IMR-90 (cell line): ENCODE results near the gene SYCE3. TPM values are rescaled to one million over a fixed set of nuclear protein-coding genes. Genes with fewer than 3 reads are reported as not detected.

Experiments used
- ATAC-seq: fragments of 200-7000 bp; cut with Tn5 transposase; 2 replicates; pipeline ENCODE4 v1.9.1; 2020; ENCODE audit warnings: low read depth, mild to moderate bottlenecking, moderate library complexity
- BruUV-seq: library from RNA; stranded (reverse); fragments of 400-500 nt; replicated peaks from 2 replicates; lab custom pipeline; 2021; lab: Mats Ljungman, UMichigan
- CTCF ChIA-PET: fragments of 300-600 bp; formaldehyde crosslinking; extraction: SDS; loops from one replicate; lab custom pipeline; 2021; ENCODE audit warnings: antibody characterized with exemption; lab: Yijun Ruan, JAX
- POLR2A ChIA-PET: fragments of 300-600 bp; sonication (Branson Sonifier 250); formaldehyde crosslinking; loops from one replicate; lab custom pipeline; 2022; ENCODE audit warnings: antibody characterized with exemption; ENCODE audit not compliant: unreplicated experiment; lab: Charles Lee
- DNase-seq: peaks from one replicate; pipeline ENCODE4 v3.0.0; 2013
- H2AFZ ChIP-seq: replicated peaks from 2 replicates; pipeline ENCODE3; 2013; ENCODE audit warnings: low read length, mild to moderate bottlenecking; ENCODE audit not compliant: poor library complexity
- H2AK5ac ChIP-seq: 2 replicates; pipeline ENCODE4 v1.6.1; 2013; ENCODE audit warnings: low read depth, low read length, inconsistent platforms
- H2AK9ac ChIP-seq: replicated peaks from 2 replicates; pipeline ENCODE3; 2013; ENCODE audit warnings: mild to moderate bottlenecking, low read depth, low read length, moderate library complexity; ENCODE audit not compliant: poor library complexity
- H2BK120ac ChIP-seq: 2 replicates; pipeline ENCODE4 v1.6.1; 2013; ENCODE audit warnings: low read depth, low read length, inconsistent platforms
- H2BK15ac ChIP-seq: 3 replicates; pipeline ENCODE4 v1.6.1; 2013; ENCODE audit warnings: low read depth, low read length, inconsistent platforms
- H2BK20ac ChIP-seq: 2 replicates; pipeline ENCODE4 v1.6.1; 2013; ENCODE audit warnings: low read depth, mild to moderate bottlenecking, inconsistent platforms, low read length, moderate library complexity
- H2BK5ac ChIP-seq: 2 replicates; pipeline ENCODE4 v1.6.1; 2013; ENCODE audit warnings: mild to moderate bottlenecking, low read depth, low read length, inconsistent platforms; ENCODE audit not compliant: poor library complexity, severe bottlenecking
- H3K14ac ChIP-seq: replicated peaks from 2 replicates; pipeline ENCODE4 v1.6.1; 2013; ENCODE audit warnings: low read depth, low read length, inconsistent platforms
- H3K18ac ChIP-seq: 2 replicates; pipeline ENCODE4 v1.6.1; 2013; ENCODE audit warnings: low read depth, low read length, control low read depth
- H3K23ac ChIP-seq: 2 replicates; pipeline ENCODE4 v1.6.1; 2013; ENCODE audit warnings: low read depth, low read length, inconsistent platforms
- H3K27ac ChIP-seq: 2 replicates; pipeline ENCODE4 v1.5.1; 2013; ENCODE audit warnings: mild to moderate bottlenecking, control low read depth, low read length; ENCODE audit not compliant: insufficient read depth
- H3K27me3 ChIP-seq: 2 replicates; pipeline ENCODE4 v1.6.1; 2013; ENCODE audit warnings: low read length; ENCODE audit not compliant: control insufficient read depth, insufficient read depth
- H3K36me3 ChIP-seq: 2 replicates; pipeline ENCODE4 v1.6.1; 2013; ENCODE audit warnings: low read length, mixed read lengths; ENCODE audit not compliant: control insufficient read depth, insufficient read depth
- H3K4ac ChIP-seq: 2 replicates; pipeline ENCODE4 v1.6.1; 2013; ENCODE audit warnings: low read depth, low read length, inconsistent platforms
- H3K4me1 ChIP-seq: 2 replicates; pipeline ENCODE4 v1.6.1; 2013; ENCODE audit warnings: low read length, mixed read lengths; ENCODE audit not compliant: control insufficient read depth, insufficient read depth
- H3K4me2 ChIP-seq: 2 replicates; pipeline ENCODE4 v1.6.1; 2013; ENCODE audit warnings: low read depth, mild to moderate bottlenecking, control low read depth, low read length, moderate library complexity
- H3K4me3 ChIP-seq: 2 replicates; pipeline ENCODE4 v1.5.1; 2013; ENCODE audit warnings: low read depth, mild to moderate bottlenecking, control low read depth, low read length, moderate library complexity; ENCODE audit not compliant: insufficient read depth
- H3K56ac ChIP-seq: 2 replicates; pipeline ENCODE4 v1.6.1; 2013; ENCODE audit warnings: low read length, inconsistent platforms; ENCODE audit not compliant: insufficient read depth; ENCODE audit errors: extremely low read depth
- H3K79me1 ChIP-seq, 2 experiments: 2 replicates each; pipeline ENCODE4 v1.6.1; 2013; ENCODE audit warnings: low read length in 2 of 2, inconsistent platforms in 1 of 2, low read depth in 1 of 2
- H3K9ac ChIP-seq: 2 replicates; pipeline ENCODE4 v1.6.1; 2013; ENCODE audit warnings: low read depth, low read length, control low read depth
- H3K9me1 ChIP-seq: 2 replicates; pipeline ENCODE4 v1.6.1; 2013; ENCODE audit warnings: low read length, inconsistent platforms; ENCODE audit not compliant: insufficient read depth
- H3K9me3 ChIP-seq: 2 replicates; pipeline ENCODE4 v1.6.1; 2013; ENCODE audit warnings: low read length; ENCODE audit not compliant: control insufficient read depth, insufficient read depth
- H4K20me1 ChIP-seq: 2 replicates; pipeline ENCODE4 v1.6.1; 2013; ENCODE audit warnings: low read length, inconsistent platforms; ENCODE audit not compliant: insufficient read depth
- H4K5ac ChIP-seq: 2 replicates; pipeline ENCODE4 v1.6.1; 2013; ENCODE audit warnings: mild to moderate bottlenecking, low read depth, low read length, control low read depth
- H4K8ac ChIP-seq, 2 experiments: 2 replicates each; pipeline ENCODE4 v1.6.1; 2013; ENCODE audit warnings: low read depth in 2 of 2, low read length in 2 of 2, control low read depth in 1 of 2, inconsistent platforms in 1 of 2
- H4K91ac ChIP-seq: 2 replicates; pipeline ENCODE4 v1.6.1; 2013; ENCODE audit warnings: low read depth, low read length, inconsistent platforms; ENCODE audit not compliant: insufficient read depth
- BHLHE40 ChIP-seq: fragments of 150-350 bp; IDR thresholded peaks from 2 replicates; pipeline ENCODE4 v1.6.1; 2016; ENCODE audit warnings: mild to moderate bottlenecking, low read depth, low read length
- CHD1 ChIP-seq: IDR thresholded peaks from 2 replicates; pipeline ENCODE4 v1.6.1; 2012; ENCODE audit warnings: low read depth, low read length, improper control_type of control experiment
- MAZ ChIP-seq: IDR thresholded peaks from 2 replicates; pipeline ENCODE4 v1.6.1; 2012; ENCODE audit warnings: low read depth, mild to moderate bottlenecking, low read length, improper control_type of control experiment, moderate library complexity, borderline replicate concordance
- MXI1 ChIP-seq: IDR thresholded peaks from 2 replicates; pipeline ENCODE4 v1.6.1; 2012; ENCODE audit warnings: low read depth, mild to moderate bottlenecking, low read length, moderate library complexity, borderline replicate concordance
- NFE2L2 ChIP-seq: fragments of 150-350 bp; IDR thresholded peaks from 2 replicates; pipeline ENCODE4 v1.6.1; 2016; ENCODE audit warnings: low read depth, mild to moderate bottlenecking, low read length
- POLR2A ChIP-seq: IDR thresholded peaks from 2 replicates; pipeline ENCODE4 v1.6.1; 2012; ENCODE audit warnings: mild to moderate bottlenecking, low read depth, low read length
- RAD21 ChIP-seq: IDR thresholded peaks from 2 replicates; pipeline ENCODE4 v1.6.1; 2012; ENCODE audit warnings: low read length, improper control_type of control experiment
- RCOR1 ChIP-seq: IDR thresholded peaks from 2 replicates; pipeline ENCODE4 v1.6.1; 2012; ENCODE audit warnings: mild to moderate bottlenecking, low read length, improper control_type of control experiment; ENCODE audit not compliant: insufficient replicate concordance
- RFX5 ChIP-seq: IDR thresholded peaks from 2 replicates; pipeline ENCODE4 v1.8.0; 2012; ENCODE audit warnings: low read depth, mild to moderate bottlenecking, low read length, moderate library complexity
- SMC3 ChIP-seq: fragments of 150-350 bp; IDR thresholded peaks from 2 replicates; pipeline ENCODE4 v1.6.1; 2016; ENCODE audit warnings: low read depth, mild to moderate bottlenecking, antibody characterized with exemption, low read length, moderate library complexity
- WGBS, 2 experiments: methylation state at CpG; one replicate each; pipeline versions ENCODE4 v1.1.5 to v1.1.7; 2013; ENCODE audit warnings: missing lambda C conversion rate in 2 of 2; ENCODE audit not compliant: insufficient read length in 1 of 2; ENCODE audit errors: extremely low coverage in 2 of 2; 5-methylcytosine and 5-hydroxymethylcytosine counted together
- dilution Hi-C: fragments of 300-500 bp; cut with HindIII; formaldehyde crosslinking; loops from one replicate; pipeline ENCODE4 v1.14.3; 2018; ENCODE audit warnings: low sequenced_read_pairs; ENCODE audit not compliant: unreplicated experiment
- in situ Hi-C: fragments of 300-500 bp; cut with MboI; formaldehyde crosslinking; loops from 3 replicates; pipeline ENCODE4 v1.14.3; 2019; ENCODE audit warnings: low sequenced_read_pairs, inconsistent platforms, mixed read lengths
- intact Hi-C: fragments of 100-400 bp; cut with micrococcal nuclease; formaldehyde crosslinking; loops from 2 replicates; pipeline ENCODE4 v1.10.0; 2022
- polyA plus RNA-seq, 3 experiments: library from polyadenylated mRNA; depleted of rRNA; stranded (reverse); fragments of >200 nt; gene quantifications; 2 replicates each; pipeline ENCODE4 v1.2.3, GENCODE V29; 2012; ENCODE audit warnings: low replicate concordance in 1 of 3
- total RNA-seq: library from RNA; depleted of rRNA; stranded (reverse); fragments of >200 nt; gene quantifications from 2 replicates; pipeline ENCODE4 v1.2.3, GENCODE V29; 2012
- TF ChIP-seq, protein P1 (sequence below): conservative IDR thresholded peaks from 2 replicates; pipeline ENCODE4 v1.5.1; 2012; ENCODE audit warnings: mild to moderate bottlenecking, low read depth, low read length, improper control_type of control experiment

SYCE3 gene
- total and polyA plus RNA-seq, 2 of the 4 experiments (the other 2 are of a cell fraction), result not detected

DNA sequence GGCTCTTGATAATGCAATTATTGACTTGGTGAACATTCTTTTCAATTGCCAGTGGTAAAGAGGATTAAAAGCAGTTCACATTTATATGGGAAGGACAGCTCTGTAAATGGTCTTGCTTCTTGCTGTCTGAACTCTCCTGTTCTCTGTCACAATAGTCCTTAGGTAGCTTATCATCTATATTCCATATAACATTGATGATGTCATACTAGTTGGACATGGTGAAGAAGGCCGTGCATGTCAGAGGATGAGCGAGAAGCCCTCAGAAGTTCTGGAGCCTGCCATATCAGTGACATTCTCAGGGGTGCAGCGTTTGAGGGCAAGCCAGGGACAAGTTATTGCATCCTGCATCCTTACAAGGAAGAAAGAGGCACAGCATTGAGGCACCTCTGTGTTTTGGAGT, 22.5 kb upstream of the SYCE3 start:
- TF ChIP-seq MXI1, result no peak
- no peak for TF ChIP-seq NFE2L2
- TF ChIP-seq SMC3, result no peak
- TF ChIP-seq RAD21, result no peak
- TF ChIP-seq RCOR1, result no peak
- TF ChIP-seq, protein P1, sequence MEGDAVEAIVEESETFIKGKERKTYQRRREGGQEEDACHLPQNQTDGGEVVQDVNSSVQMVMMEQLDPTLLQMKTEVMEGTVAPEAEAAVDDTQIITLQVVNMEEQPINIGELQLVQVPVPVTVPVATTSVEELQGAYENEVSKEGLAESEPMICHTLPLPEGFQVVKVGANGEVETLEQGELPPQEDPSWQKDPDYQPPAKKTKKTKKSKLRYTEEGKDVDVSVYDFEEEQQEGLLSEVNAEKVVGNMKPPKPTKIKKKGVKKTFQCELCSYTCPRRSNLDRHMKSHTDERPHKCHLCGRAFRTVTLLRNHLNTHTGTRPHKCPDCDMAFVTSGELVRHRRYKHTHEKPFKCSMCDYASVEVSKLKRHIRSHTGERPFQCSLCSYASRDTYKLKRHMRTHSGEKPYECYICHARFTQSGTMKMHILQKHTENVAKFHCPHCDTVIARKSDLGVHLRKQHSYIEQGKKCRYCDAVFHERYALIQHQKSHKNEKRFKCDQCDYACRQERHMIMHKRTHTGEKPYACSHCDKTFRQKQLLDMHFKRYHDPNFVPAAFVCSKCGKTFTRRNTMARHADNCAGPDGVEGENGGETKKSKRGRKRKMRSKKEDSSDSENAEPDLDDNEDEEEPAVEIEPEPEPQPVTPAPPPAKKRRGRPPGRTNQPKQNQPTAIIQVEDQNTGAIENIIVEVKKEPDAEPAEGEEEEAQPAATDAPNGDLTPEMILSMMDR, result no peak
- no peak for TF ChIP-seq CHD1
- TF ChIP-seq POLR2A, result no peak
- no peak for TF ChIP-seq MAZ
- no peak for TF ChIP-seq BHLHE40
- no peak for TF ChIP-seq RFX5
- POLR2A ChIA-PET, result no interaction called here

More for the DNA sequence above, 22.5 kb upstream of the SYCE3 start:
- H2BK5ac ChIP-seq, result no peak overlapping the region
- no peak overlapping the region for H4K5ac ChIP-seq
- no peak for ATAC-seq
- no peak overlapping the region for H3K9ac ChIP-seq
- H2BK20ac ChIP-seq, result no peak overlapping the region
- H2AFZ ChIP-seq, result no peak overlapping the region
- no peak overlapping the region for H2BK15ac ChIP-seq
- dilution Hi-C loops (no loop called here), in situ Hi-C loops (no loop called here), intact Hi-C loops (no loop called here)
- no peak overlapping the region for H3K4me2 ChIP-seq
- CTCF ChIA-PET, result interaction anchor here (0.6 kb wide), 1 partner anchor 45 kb away, joined by 4 read pairs; no protein-coding TSS in a partner anchor
- H2AK5ac ChIP-seq, result no peak overlapping the region
- peaks cover 13% of the 10 kb centered on the region; the same call in 1 of the 2 replicates for H3K9me1 ChIP-seq
- H4K8ac ChIP-seq, result no peak overlapping the region
- 0 out of 2 replicates have a peak, but pooled peaks cover 2% of the 10 kb centered on the region for H3K27me3 ChIP-seq
- no TSS peak for BruUV-seq
- no peak overlapping the region for H4K91ac ChIP-seq
- H3K4me3 ChIP-seq, result no peak overlapping the region
- H4K20me1 ChIP-seq, result no peaks in the 10 kb centered on the region; the same call in 1 of the 2 replicates
- no peak overlapping the region for H2BK120ac ChIP-seq
- H3K56ac ChIP-seq, result no peak overlapping the region
- H3K14ac ChIP-seq, result no peak overlapping the region
- peaks cover 4% of the 10 kb centered on the region; the same call in 1 of the 2 replicates for H3K36me3 ChIP-seq
- no peak overlapping the region for H3K23ac ChIP-seq
- no peaks in the 10 kb centered on the region for H3K9me3 ChIP-seq
- H3K4ac ChIP-seq, result no peak overlapping the region
- H3K27ac ChIP-seq, result no peak overlapping the region
- WGBS, 2 experiments, result no CpG with 5 or more reads among the region's 3 CpGs
- H3K18ac ChIP-seq, result no peak overlapping the region
- H3K4me1 ChIP-seq, result peaks cover 4% of the 10 kb centered on the region; the same call in 1 of the 2 replicates
- no peak overlapping the region for H2AK9ac ChIP-seq
- no peak for DNase-seq
- peaks cover 18 to 29% of the 10 kb centered on the region in 2 experiments for H3K79me1 ChIP-seq
